HG02970 (cell line): Measurements from ENCODE around the gene RPS6KA2.

Experiments
- ATAC-seq: cut with Tn5 transposase; IDR thresholded peaks from one replicate; pipeline ENCODE4 v1.9.1; 2021; ENCODE audit warnings: mild to moderate bottlenecking, moderate library complexity, moderate number of reproducible peaks; ENCODE audit not compliant: unreplicated experiment, low FRiP score

Gene RPS6KA2

DNA sequence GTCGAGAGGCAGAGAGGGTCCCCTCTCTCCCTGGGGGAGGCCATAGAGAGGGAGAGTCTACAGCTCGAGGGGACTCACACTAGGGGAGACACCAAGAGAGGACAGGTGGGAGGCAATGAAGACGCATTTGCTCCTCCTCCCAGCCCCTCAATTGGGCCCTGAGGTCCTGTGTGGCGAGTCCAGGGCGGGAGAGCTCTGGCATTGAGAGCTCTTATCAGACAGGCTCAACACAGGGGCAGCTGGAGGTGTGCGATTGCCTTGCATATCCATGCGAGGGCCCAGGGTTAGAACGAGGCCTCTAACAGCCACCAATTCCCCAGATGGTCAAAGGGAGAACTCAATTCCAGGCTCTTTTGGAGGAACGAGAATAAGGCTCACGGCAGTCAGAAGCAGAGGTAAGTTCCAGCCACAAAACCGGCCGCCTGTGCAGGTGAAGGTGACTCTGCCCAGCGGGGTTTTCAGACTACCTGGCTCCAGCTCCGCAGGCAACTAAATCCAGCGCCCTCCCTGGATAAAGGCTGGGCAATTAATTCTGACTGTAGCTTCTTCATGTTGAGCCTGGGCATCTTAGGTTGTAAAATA, 150.3 kb downstream of the RPS6KA2 start:
- no peak for ATAC-seq

DNA sequence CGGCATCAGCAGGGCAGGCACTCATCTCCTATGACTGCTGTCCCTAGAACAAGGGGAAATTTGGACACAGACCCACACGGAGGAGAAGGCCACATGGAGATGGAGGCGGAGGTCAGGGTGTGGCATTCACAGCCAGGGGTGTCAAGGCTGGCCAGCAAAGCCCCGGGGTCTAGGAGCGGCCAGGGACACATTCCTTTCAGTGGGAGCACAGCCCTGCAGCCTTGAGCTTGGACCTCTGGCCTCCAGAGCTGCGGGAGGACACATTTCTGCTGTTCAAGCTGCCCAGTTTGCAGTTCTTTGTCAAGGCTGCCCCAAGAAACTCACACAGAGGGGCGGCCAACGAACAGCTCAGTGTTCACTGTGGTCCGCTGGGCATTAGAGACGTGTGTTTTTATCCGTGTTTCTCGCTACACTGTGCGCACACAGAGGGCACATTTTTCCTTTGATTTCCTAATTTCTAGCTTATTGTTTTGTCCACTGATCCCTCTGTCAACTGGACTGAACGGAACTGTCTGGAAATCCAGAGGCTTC, 150.9 kb downstream of the RPS6KA2 start:
- no peak for ATAC-seq

DNA sequence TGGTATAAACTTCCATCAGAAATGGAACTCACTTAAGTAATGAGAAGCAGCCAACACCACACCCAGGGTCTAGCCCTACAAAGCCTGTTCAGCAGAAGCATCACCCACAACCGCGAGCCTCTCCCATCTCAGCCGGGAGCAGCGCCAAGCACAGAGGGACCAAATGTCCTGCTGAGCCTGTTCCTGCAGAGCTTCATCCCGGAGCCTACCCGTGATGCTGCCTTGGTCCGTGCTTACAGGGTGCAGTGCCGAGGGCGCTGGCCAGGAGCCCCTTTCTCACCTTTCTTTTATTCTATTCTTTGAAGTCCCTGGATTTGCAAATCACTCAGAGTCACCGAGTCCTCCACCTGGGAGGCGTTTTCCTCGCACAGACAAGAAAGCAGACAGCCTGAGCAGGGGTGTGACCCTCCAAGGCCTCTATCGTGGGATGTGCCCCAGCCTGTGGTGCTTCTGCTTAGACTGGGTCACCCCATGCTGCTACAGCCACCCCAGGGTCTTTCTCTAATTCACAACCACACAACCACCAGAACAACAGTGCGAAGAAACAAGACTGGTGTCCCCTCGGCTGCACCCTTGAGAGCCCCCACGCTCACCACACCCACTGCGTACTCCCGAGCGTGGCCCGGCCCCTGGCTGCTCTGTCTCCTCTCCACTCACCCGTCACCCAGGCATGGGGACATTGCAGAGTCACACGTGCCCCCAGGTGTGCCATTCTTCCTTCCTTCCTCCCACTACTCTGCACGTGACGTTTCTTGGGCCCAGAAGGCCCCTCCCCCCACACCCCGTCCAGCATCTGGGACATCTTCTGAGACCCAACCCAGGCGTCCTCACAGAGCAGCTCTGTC, 152.1 kb downstream of the RPS6KA2 start:
- ATAC-seq, result no peak

DNA sequence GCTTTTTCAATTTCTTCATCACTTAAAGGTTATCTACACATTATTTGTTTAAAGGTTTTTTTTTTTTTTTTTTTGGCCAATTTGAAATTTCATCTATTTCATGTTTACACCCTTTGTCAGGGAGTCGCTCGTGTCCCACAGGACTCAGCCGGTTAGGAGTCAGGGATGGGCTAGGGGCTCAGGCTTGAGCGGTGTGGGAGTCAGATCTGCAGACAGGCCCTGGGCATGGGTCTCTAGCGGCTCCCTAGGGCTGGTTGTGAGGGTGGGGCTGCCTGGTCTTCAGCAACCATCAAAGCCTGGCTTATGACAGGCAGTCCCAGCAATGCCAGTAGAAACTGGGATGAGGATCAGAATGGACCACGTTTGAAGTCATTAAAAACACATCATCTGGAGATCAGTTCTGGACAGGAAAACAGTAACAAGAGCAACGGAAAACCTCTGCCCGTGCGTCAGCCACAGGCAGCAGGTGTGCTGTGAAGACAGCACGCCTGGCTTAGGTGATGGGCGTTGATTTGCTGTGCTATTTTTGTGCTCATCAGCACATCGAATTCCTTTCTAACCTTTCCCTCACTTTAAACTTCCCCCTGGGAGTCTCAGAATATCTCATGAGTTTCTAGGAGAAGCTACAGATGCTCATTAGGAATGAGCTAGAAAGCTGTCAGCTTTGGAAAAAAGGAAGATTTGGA, 153.0 kb downstream of the RPS6KA2 start:
- no peak for ATAC-seq

DNA sequence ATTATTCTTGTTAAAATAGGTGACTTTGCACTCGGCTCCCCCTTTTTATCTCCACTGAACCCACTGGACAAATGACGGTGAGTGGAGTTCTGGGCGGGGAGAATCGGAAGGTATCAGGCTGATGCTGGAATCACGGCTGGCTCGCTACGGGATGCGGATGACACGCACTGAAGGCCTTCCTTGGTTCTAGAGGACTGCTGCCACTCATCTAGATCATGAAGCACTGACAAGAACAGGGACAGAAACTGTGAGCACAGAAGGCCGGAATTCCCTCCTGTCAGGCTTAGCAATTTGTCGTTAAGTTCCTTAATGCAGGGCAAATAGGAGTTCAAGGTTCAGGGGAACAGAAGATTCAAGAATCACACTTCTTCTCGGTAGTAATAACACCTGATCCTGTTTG, 154.4 kb downstream of the RPS6KA2 start:
- ATAC-seq, result no peak

DNA sequence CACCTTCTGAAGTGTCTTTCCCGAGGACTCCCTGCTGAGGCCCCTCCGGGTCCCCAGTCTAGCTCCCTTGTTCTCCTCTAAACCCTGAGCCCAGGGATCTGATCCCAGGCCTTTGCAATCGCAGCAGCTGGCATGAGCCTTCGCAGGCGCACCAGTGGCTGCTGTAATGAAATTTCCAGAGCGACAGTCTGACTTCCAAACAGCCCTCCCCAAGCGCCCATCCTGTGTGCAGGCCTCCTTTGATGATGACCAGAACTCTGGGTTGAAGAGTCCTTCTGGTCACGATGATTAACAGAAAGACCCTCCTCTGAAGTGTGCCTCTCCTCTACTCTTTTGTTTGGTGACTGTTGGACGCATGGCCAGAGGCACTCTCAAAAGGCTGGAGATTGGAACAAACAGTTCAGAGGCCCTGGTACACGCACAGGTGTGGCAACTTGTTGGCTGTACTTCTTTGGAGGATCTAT, 155.2 kb downstream of the RPS6KA2 start:
- ATAC-seq, result no peak

DNA sequence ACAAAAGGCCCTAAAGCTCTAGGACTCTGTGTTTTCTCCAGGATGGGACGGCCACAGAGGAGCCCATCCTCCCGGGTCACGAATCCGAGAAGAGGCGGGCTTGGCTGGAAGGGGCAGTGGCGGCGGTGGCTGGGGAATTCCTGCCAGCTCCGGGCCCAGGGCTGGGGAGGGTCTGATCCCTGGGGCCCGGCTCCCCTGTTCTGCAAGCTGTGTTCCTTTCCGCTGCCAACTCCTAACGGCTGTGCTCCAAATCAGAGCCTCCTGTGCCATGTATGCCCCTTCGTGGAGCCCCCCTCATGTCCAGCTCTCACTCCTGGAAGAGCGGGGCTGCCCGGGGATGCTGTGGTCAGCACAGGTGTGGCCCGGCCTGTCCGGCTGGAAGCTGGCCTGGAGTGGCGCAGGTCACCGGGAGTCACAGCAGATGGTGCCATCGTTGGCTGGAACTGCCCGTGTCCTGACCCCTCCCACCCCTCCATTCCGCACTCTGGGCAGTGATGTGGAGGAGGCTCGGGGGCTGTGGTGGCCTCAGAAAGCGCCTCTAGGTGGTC, 156.1 kb downstream of the RPS6KA2 start:
- ATAC-seq, result no peak

DNA sequence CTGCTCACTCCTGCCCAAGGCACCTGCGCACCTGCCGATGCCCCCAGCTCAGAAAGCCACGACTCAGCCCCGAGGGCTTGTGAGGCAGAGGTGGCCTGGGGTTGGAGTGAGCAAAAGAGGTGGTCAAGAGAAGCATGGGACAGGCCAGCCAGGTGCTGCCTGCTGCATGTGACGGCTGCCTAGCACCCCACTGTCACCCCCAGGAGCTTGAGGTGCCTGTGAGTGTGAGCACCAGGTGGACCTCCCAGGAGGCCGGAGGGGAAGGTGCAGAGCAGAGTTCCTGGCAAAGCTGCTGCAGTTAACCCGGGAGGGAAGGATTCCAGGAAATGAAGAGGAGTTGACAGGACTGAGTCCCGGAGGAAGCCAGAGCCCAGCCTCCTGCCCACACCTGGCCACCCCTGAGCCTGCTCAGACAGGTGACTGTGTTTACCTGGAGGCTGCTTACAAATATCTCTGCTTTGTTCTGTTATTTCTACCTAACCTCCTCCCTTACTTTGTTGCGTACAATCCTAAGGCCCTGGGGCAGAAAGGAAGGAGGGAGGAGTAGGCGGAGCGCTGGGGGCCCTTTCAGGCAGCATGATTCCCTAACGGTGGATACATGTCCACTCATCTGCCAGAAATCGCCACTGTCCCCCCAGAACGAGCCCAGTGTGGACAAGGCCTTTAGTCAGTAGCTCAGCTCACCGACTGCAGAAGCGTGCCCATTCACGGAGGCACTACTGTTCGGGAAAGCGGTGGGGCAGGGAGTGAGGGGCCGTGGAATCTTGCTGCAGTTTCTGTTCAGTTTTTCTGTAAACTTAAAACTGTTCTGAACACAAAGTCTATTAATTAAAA, 156.8 kb downstream of the RPS6KA2 start:
- no peak for ATAC-seq

DNA sequence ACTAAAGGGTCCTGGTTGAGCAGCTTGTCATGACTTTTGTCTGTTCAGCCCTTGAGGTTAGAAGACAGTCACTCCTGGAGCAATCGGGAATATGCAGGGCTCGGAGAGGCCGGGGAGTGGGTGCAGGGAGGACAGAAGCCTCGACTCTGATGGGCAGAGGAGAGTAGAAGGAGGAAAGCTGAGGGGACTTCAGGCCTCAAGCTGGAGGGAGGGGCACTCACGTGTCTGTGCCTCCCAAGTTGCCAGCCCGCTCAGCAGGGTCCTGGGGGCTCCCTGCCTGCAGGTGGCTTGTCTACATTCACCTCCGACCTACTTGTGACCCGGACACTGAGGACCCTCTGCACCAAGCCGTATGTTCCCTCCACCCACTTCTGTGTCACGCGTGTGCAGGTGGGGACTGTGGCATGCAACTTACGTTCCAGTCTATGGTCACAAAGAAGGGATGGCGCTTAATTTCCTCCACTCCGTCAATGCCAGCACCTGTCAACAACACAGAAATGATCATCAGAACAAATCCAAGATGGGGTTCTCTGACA, 157.6 kb downstream of the RPS6KA2 start:
- ATAC-seq, result no peak

DNA sequence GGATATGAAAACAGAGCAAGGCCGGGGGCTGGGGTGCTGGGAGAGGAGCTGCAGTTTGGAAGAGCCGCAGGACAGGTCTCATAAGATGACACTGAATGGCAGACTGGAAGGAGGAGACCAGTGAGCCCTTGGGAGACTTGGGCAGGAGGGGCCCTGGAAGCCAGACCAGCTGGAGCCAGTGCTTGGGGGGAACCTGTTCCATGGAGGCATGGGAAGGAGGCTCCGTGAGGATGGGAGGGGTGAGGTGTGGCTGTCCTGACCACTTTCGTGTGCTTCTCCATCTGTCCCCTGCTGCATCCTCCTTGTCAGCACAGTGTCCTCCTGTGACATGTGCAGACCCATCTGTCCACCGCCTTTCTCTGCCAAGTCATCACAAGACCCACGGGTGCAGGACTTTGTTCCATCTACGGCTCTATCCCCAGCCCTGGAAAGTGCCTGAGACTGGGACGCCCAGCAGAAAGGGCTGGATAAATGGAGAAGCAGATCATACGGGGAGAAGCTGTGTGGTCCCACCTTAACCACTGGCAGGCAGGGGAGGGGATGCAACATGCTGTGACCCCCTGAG, 159.5 kb downstream of the RPS6KA2 start:
- no peak for ATAC-seq

DNA sequence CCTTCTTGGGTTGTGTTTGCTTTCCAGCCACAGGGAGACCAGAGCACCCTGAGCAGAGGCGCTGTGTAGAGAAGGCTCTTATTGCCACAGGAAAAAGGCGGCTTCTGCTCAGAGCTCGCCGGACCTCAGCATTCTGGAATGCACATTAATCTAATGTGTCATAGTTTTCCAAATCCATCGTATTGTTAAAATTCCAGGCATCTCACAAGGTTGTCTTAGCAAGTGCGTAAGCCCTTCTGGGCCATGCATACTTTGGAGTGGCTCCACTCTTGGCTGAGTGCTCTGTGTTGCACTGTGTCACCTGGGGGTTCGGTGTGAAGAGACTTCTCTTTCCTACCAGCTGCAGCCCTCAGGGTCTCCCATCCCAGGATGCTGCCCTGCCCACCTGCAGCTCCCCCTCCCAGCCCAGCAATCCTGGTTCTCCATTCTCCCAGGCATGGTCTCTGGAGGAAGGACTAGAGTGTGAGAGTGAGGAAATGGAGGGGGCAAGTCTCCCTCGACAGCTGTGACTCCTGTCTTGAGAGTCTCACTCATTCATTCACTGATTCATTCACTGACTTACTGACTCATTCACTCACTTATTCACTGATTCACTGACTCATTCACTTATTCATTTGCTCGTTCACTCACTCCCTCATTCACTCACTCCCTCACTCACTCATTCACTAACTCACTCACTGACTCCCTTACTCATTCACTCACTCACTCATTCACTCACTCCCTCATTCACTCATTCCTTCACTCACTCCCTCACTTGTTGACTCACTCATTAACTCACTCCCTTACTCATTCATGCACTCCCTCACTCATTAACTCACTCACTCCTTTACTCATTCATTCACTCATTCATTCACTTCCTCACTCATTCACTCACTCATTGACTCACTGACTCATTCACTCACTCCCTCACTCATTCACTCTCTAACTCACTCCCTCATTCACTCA, 160.6 kb downstream of the RPS6KA2 start:
- no peak for ATAC-seq

DNA sequence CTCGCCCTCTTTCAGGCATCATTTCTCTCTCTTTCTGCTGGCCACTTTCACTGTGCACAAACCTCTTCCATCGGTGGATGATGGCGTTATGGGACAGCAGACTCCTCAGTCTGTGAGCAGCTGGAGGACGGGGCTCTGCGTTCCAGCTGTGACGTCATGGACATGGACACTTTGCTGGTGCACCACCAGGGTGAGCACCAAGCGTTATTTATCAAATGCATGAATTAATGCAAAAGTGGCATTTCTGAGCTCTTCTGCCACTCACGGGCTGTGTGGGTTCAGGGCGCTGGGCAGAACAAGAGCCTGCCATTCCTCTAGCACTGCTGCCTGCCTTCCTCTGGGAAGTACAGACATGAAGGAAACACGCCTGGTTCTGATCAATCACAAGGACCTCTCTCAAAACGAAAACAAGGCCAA, 161.4 kb downstream of the RPS6KA2 start:
- ATAC-seq, result no peak

DNA sequence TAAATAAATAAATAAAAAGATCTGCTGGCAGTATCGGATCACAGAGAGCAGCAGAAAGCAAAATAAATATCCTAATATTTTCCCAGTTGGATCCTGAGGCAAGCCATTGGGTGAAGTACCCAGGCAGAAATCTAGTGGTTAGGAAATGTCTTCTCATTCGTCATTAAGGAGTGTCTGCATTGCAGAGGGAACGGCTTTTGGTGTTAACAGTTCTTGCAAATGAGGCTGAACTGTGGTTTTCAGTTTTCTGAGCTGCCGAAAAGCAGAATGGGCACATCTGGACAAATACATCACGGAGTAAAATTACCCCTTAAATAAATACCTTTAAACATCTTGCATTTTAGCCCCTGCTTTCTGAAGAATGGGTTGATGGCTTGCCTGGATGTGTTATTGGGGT, 162.1 kb downstream of the RPS6KA2 start:
- no peak for ATAC-seq

DNA sequence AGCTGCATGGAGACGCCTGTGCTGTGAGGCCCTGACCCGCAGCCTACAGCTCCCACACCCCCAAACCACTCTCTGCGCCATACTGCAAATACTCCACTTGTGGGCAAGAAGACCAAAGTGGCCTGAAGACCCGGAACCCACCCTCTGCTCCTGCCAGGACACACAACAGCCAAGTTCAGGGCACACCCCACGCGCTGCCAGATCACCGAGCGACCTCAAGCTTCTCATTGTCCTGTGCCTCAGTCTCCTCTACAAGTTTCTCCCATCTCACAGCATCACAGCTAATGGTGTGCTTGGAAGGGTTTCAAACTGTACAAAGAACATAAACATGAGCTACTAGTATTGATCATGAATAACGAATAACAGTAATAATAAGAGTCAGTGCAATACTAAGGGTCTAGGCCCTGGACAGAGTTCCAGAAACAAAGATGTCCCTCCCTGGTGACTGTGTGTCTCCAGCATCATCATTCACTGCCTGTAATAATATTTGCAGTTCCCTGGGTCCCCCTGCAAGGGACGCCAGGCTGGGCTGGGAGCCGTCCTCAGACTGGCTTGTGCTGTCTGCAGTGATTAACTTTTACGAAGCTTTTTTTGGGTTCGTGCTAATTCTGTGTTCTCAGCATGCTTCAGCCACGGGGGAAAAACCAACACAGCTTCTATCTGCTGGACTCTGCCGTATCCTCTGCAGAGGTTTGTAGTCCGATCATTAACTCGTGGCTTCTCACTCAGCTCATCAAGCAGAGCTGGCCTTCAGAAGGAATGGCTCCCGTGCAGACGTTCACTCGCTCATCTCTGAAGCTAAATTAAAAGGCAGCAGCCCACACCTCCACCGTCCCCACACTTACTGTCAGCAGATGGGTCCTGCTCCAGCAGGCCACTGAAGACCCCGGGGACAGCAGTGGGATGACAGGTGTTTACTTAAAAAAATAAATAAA, 162.7 kb downstream of the RPS6KA2 start:
- no peak for ATAC-seq

DNA sequence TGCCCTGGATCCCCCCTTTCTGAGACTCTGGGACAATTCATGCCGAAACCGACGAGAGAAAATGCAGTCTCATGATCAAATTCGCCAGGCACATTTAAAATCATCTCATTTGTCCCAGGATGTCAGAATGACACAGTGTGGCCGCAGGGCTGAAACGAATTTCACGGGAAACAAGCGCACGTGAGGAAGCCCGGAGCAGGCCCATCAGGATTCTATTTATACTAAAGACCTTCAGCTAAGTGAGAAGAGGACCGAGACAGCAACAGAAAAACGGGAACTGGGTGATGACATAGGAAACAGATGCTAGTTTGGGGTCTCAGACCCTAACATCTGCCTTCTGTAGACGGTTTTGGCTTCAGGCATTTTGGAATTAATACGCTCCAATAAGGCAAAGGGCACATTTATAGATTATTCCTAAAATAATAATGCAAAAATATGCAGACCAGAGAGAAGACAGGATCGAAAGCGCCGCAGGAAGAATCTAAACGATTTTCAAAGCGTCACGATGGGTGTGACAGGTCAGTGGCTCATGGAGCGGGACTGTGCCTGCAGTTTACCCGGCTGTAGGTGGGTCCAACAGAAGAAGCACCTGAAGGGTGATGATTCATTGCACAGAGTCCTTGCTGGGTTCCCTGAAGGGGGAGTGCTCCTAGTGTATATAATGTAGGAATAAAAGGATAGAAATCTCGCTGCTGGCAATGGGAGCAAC, 163.5 kb downstream of the RPS6KA2 start:
- ATAC-seq, result no peak

DNA sequence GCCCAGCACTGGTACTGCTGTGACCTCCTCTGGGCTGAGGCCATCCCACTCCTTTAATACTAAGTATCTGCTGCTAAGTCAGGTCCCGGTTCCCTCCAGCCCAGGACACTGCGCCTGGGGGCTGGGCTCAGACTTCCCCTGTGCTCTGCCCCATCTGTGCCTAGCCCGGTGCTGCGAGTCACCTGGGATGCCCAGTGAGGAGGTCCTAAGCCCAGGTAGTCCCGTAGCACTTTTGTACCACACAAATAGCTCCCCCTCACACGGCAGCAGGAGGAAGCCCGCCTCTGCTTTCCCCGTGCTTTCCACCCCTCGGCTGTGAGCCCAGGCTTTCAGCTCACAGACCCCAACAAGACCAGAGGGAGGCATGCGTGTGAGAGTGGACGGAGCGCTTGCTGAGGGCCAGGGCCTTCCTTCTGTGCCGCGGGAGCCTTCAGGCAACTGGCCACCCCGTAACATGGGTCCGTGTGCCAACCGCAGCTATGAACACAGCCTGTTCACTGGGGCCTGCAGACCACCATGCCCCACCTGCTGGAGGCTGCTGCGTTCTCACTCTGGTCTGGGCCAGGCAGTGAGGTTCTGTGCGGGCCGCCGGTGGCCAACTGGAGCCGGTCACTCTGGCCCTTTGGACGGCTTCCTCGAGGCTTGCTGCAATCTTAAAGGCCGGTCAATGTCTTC, 164.5 kb downstream of the RPS6KA2 start:
- ATAC-seq, result no peak
